ENCODE measurements around the gene PYROXD2.

PYROXD2 gene

DNA sequence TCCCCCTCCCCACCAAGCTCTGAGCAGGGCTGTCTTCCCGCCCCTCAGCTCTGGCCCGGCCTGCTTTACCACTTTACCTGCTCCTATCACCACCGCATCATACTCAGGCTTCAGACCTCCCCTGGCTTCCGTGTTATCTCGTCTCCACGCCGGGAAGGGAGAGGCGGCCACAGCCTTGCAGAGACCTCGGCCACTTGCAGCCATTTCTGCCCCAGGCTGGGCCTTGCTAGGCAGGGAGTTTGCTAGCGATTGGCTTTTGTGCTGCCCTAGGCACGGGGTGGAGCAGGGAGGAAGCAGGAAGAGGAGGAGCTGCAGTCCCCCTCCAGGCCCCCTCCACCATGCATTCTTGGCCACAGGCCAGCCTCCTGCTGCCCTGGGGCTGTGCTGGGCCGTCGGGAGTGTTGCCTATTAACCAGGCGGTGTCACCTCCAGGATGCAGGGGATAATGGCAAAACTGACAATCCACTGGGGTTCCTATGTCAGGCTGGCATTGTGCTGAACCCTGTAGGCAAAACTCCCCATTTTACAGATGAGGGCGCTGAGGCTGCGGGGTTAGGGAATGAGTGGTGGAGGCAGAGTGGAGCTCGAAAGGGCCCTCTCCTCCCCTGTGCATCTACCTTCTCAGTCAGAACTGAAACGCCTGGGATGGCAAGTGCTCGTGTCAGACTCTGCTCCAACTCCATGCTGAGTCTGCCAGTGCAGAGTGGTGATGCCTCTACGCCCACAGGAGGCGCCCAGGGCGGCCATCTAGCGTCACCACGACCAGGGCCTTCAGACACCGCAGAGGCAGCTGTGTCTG lies at the start of gene PYROXD2:
Gene PYROXD2, minus strand, starts transcription at position 251 of the 799 bp plus-strand sequence. Its CDS starts 47 bp downstream, at position 204.
- H3K9me3 ChIP-seq (ENCODE audit: control insufficient read depth in 5 of 5, low read length in 5 of 5) = no peaks in the 10 kb centered on the region
- H3K27me3 ChIP-seq (ENCODE audit: control insufficient read depth in 5 of 5, insufficient read depth in 4 of 5, low read length in 5 of 5) = no peaks in the 10 kb centered on the region
- H3K4me3 ChIP-seq (ENCODE audit: low read depth in 1 of 5, low read length in 5 of 5) = peak within 1 kb of the TSS; percentile 65 to 91 (median 85)
- H3K27ac ChIP-seq (ENCODE audit: low read depth, low read length) = peak within 1 kb of the TSS; percentile 69
- peaks cover 6 to 41% (median 30%) of the 10 kb centered on the region in 5 donors for H3K4me1 ChIP-seq (ENCODE audit: control insufficient read depth in 5 of 5, insufficient read depth in 5 of 5, low read length in 5 of 5)
- peak within 1 kb of the TSS; percentile 54 to 87 (median 70) for H3K9ac ChIP-seq (ENCODE audit: low read length in 5 of 5)
- H3K36me3 ChIP-seq (ENCODE audit: control insufficient read depth in 5 of 5, insufficient read depth in 5 of 5, low read length in 5 of 5) = peaks cover 0 to 50% (median 47%) of the 10 kb centered on the region in 5 donors

GRCh38 chr10:98463976-98464754 lies 49.2 kb upstream of the PYROXD2 start:
- Histone ChIP-seq H3K9me3 (ENCODE audit: control insufficient read depth in 5 of 5, low read length in 5 of 5) (no peaks in the 10 kb centered on the region), H3K36me3 (ENCODE audit: control insufficient read depth in 5 of 5, insufficient read depth in 5 of 5, low read length in 5 of 5) (no peaks in the 10 kb centered on the region), H3K9ac (ENCODE audit: low read length in 5 of 5) (no peak overlapping the region), H3K27ac (ENCODE audit: low read depth, low read length) (no peak overlapping the region), H3K4me3 (ENCODE audit: low read depth in 1 of 5, low read length in 5 of 5) (no peak overlapping the region), H3K27me3 (ENCODE audit: control insufficient read depth in 5 of 5, insufficient read depth in 4 of 5, low read length in 5 of 5) (no peaks in the 10 kb centered on the region), H3K4me1 (ENCODE audit: control insufficient read depth in 5 of 5, insufficient read depth in 5 of 5, low read length in 5 of 5) (peaks cover 0 to 21% (median 14%) of the 10 kb centered on the region in 5 donors)

DNA sequence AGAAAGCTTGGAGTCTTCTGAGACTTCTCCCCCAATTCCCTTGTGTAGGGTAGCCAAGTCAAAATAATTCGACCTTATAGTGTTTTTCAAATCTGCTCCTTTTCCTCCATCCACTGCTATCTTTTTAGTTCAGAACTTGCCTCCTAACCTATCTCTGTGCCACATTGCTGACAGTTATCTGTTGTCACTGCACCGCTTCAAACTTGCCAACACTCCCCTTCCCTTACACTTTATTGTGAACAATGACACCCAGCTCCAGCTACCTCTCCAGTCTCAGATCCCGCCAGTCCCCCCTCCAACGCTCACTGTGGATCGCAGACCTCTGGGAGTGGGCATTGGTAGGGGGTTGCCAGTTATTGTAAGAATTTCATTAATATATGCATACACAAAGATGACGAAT lies 48.0 kb upstream of the PYROXD2 start:
- no peak overlapping the region for H3K9ac ChIP-seq (ENCODE audit: low read length in 5 of 5)
- no peaks in the 10 kb centered on the region for H3K36me3 ChIP-seq (ENCODE audit: control insufficient read depth in 5 of 5, insufficient read depth in 5 of 5, low read length in 5 of 5)
- peaks cover 0 to 1% (median 0%) of the 10 kb centered on the region in 5 donors for H3K27me3 ChIP-seq (ENCODE audit: control insufficient read depth in 5 of 5, insufficient read depth in 4 of 5, low read length in 5 of 5)
- no peak overlapping the region for H3K4me3 ChIP-seq (ENCODE audit: low read depth in 1 of 5, low read length in 5 of 5)
- peaks cover 0 to 12% (median 10%) of the 10 kb centered on the region in 5 donors for H3K4me1 ChIP-seq (ENCODE audit: control insufficient read depth in 5 of 5, insufficient read depth in 5 of 5, low read length in 5 of 5)
- no peak overlapping the region for H3K27ac ChIP-seq (ENCODE audit: low read depth, low read length)
- no peaks in the 10 kb centered on the region for H3K9me3 ChIP-seq (ENCODE audit: control insufficient read depth in 5 of 5, low read length in 5 of 5)

DNA sequence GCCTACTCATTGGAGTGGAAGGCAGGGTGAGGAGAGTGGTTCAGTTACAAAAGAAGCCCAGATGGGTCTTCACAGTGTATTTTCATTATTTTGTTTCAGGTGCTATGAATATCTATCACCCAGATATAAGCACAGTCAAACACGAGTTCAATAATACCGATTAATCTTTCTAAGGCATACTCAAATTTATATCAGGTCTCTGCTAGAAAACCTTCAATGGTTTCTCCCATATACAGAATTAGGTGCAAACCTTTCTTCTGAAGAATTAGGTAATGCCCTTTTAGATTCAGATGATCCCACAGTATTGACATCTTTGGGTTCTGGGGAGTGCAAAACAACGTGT lies 46.5 kb upstream of the PYROXD2 start:
- H3K27ac ChIP-seq (ENCODE audit: low read depth, low read length) = no peak overlapping the region
- H3K27me3 ChIP-seq (ENCODE audit: control insufficient read depth in 5 of 5, insufficient read depth in 4 of 5, low read length in 5 of 5) = peaks cover 0 to 8% (median 0%) of the 10 kb centered on the region in 5 donors
- H3K9ac ChIP-seq (ENCODE audit: low read length in 5 of 5) = no peak overlapping the region
- H3K4me3 ChIP-seq (ENCODE audit: low read depth in 1 of 5, low read length in 5 of 5) = no peak overlapping the region
- H3K4me1 ChIP-seq (ENCODE audit: control insufficient read depth in 5 of 5, insufficient read depth in 5 of 5, low read length in 5 of 5) = peaks cover 0 to 7% (median 0%) of the 10 kb centered on the region in 5 donors
- H3K36me3 ChIP-seq (ENCODE audit: control insufficient read depth in 5 of 5, insufficient read depth in 5 of 5, low read length in 5 of 5) = no peaks in the 10 kb centered on the region
- no peaks in the 10 kb centered on the region for H3K9me3 ChIP-seq (ENCODE audit: control insufficient read depth in 5 of 5, low read length in 5 of 5)

- no peak overlapping the region for H3K9ac ChIP-seq (ENCODE audit: low read length in 5 of 5)
- no peak overlapping the region for H3K4me3 ChIP-seq (ENCODE audit: low read depth in 1 of 5, low read length in 5 of 5)
- peaks cover 0 to 8% (median 0%) of the 10 kb centered on the region in 5 donors for H3K27me3 ChIP-seq (ENCODE audit: control insufficient read depth in 5 of 5, insufficient read depth in 4 of 5, low read length in 5 of 5)
- no peaks in the 10 kb centered on the region for H3K9me3 ChIP-seq (ENCODE audit: control insufficient read depth in 5 of 5, low read length in 5 of 5)
- peaks cover 0 to 7% (median 0%) of the 10 kb centered on the region in 5 donors for H3K4me1 ChIP-seq (ENCODE audit: control insufficient read depth in 5 of 5, insufficient read depth in 5 of 5, low read length in 5 of 5)
- no peaks in the 10 kb centered on the region for H3K36me3 ChIP-seq (ENCODE audit: control insufficient read depth in 5 of 5, insufficient read depth in 5 of 5, low read length in 5 of 5)
- no peak overlapping the region for H3K27ac ChIP-seq (ENCODE audit: low read depth, low read length)
These were observed 46.0 kb upstream of the PYROXD2 start for GRCh38 chr10:98460837-98461499.

- Histone ChIP-seq H3K9me3 (ENCODE audit: control insufficient read depth in 5 of 5, low read length in 5 of 5) (no peaks in the 10 kb centered on the region), H3K9ac (ENCODE audit: low read length in 5 of 5) (no peak overlapping the region), H3K4me3 (ENCODE audit: low read depth in 1 of 5, low read length in 5 of 5) (no peak overlapping the region), H3K36me3 (ENCODE audit: control insufficient read depth in 5 of 5, insufficient read depth in 5 of 5, low read length in 5 of 5) (no peaks in the 10 kb centered on the region), H3K27me3 (ENCODE audit: control insufficient read depth in 5 of 5, insufficient read depth in 4 of 5, low read length in 5 of 5) (peaks cover 0 to 8% (median 0%) of the 10 kb centered on the region in 5 donors), H3K4me1 (ENCODE audit: control insufficient read depth in 5 of 5, insufficient read depth in 5 of 5, low read length in 5 of 5) (peaks cover 0 to 7% (median 0%) of the 10 kb centered on the region in 5 donors), H3K27ac (ENCODE audit: low read depth, low read length) (no peak overlapping the region)
These were observed 44.1 kb upstream of the PYROXD2 start for GRCh38 chr10:98458809-98459784.

DNA sequence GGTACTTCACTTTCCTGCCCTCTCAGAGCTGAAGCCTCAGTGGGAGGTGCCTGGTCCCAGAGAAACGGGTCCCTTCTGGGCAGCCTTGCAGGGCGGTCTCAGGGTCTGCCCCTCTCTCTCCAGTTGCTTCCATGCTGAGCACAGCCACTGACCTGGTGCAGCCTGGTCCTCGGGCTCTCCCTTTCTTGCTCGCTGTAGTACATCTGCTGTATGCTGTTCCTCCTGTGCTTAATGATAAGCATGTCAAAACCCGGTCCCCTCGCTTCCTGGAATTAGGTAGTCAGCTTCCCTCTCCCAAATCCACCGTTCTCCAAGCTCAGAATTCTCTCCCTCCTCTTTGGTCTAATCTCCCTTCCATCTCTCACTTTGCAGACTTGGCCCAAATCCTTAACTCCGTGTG lies 42.7 kb upstream of the PYROXD2 start:
- Histone ChIP-seq H3K27me3 (ENCODE audit: control insufficient read depth in 5 of 5, insufficient read depth in 4 of 5, low read length in 5 of 5) (peaks cover 0 to 8% (median 0%) of the 10 kb centered on the region in 5 donors), H3K4me3 (ENCODE audit: low read depth in 1 of 5, low read length in 5 of 5) (no peak overlapping the region)

GRCh38 chr10:98456686-98457482 lies 41.9 kb upstream of the PYROXD2 start:
- Histone ChIP-seq H3K9ac (ENCODE audit: low read length in 5 of 5) (no peak overlapping the region), H3K27ac (ENCODE audit: low read depth, low read length) (no peak overlapping the region), H3K4me3 (ENCODE audit: low read depth in 1 of 5, low read length in 5 of 5) (no peak overlapping the region), H3K9me3 (ENCODE audit: control insufficient read depth in 5 of 5, low read length in 5 of 5) (no peaks in the 10 kb centered on the region), H3K27me3 (ENCODE audit: control insufficient read depth in 5 of 5, insufficient read depth in 4 of 5, low read length in 5 of 5) (peaks cover 0 to 8% (median 0%) of the 10 kb centered on the region in 5 donors), H3K4me1 (ENCODE audit: control insufficient read depth in 5 of 5, insufficient read depth in 5 of 5, low read length in 5 of 5) (peaks cover 0 to 7% (median 0%) of the 10 kb centered on the region in 5 donors), H3K36me3 (ENCODE audit: control insufficient read depth in 5 of 5, insufficient read depth in 5 of 5, low read length in 5 of 5) (no peaks in the 10 kb centered on the region)

More for the DNA sequence above, 42.7 kb upstream of the PYROXD2 start:
- peaks cover 0 to 7% (median 0%) of the 10 kb centered on the region in 5 donors for H3K4me1 ChIP-seq (ENCODE audit: control insufficient read depth in 5 of 5, insufficient read depth in 5 of 5, low read length in 5 of 5)
- H3K27ac ChIP-seq (ENCODE audit: low read depth, low read length) = no peak overlapping the region
- H3K36me3 ChIP-seq (ENCODE audit: control insufficient read depth in 5 of 5, insufficient read depth in 5 of 5, low read length in 5 of 5) = no peaks in the 10 kb centered on the region
- H3K9ac ChIP-seq (ENCODE audit: low read length in 5 of 5) = no peak overlapping the region
- no peaks in the 10 kb centered on the region for H3K9me3 ChIP-seq (ENCODE audit: control insufficient read depth in 5 of 5, low read length in 5 of 5)

All from subcutaneous abdominal adipose tissue (tissue), 5 donors.